ENCODE data around the gene SORCS2.

DNA sequence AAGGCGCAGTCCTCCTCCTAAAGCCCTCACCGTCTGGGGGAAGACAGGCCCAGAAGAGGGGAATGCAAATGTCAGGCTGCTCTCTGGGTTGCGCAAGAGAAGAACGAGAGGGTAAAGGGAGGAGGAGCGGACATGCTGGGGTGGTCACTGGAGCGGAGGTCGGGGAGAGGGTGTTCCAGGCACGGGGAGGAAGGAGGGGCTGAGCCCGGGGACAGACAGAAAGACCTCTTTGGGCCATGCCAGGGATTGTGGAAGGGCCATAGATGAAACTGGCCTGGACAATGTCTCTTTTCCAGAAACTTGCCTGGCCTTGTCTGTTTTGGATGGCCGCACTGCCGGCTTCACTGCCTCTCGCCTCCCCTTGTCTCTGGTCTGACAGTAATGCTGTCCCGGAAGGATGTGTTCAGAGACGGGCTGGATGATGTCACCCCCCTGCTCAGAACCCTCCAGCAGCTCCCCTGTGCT lies 121.0 kb downstream of the SORCS2 start:
- no peak for TF ChIP-seq EZH2phosphoT487 (IDR thresholded peaks at IDR 0.05; ENCODE audit: borderline replicate concordance, low read length)
- no peak for TF ChIP-seq EZH2 (IDR thresholded peaks at IDR 0.05; ENCODE audit: low read length, unreplicated experiment)

Data from PC-3 (cell line).